Gastrocnemius medialis (tissue), 4 donors: ENCODE measurements around the gene RUNX1.

Experiments
- POLR2A ChIP-seq, 2 donors: fragments of 450-650 bp; IDR thresholded peaks; one replicate each; pipeline ENCODE4 v1.6.1; 2017; ENCODE audit warnings: antibody characterized with exemption in 2 of 2, mild to moderate bottlenecking in 2 of 2, moderate library complexity in 2 of 2
- TF ChIP-seq, protein P1 (sequence below), 5 experiments: fragments of 450-650 bp in 3 of 5; fragments of 200-600 bp in 2 of 5; sonication (generic) in 2 of 5; IDR thresholded peaks in 4 of 5; conservative IDR thresholded peaks in 1 of 5; 1 replicate in 4 of 5; 2 replicates in 1 of 5; pipeline ENCODE4 v1.5.1; 2016 to 2019; ENCODE audit warnings: antibody characterized with exemption in 5 of 5, mild to moderate bottlenecking in 3 of 5, moderate library complexity in 3 of 5

DNA sequence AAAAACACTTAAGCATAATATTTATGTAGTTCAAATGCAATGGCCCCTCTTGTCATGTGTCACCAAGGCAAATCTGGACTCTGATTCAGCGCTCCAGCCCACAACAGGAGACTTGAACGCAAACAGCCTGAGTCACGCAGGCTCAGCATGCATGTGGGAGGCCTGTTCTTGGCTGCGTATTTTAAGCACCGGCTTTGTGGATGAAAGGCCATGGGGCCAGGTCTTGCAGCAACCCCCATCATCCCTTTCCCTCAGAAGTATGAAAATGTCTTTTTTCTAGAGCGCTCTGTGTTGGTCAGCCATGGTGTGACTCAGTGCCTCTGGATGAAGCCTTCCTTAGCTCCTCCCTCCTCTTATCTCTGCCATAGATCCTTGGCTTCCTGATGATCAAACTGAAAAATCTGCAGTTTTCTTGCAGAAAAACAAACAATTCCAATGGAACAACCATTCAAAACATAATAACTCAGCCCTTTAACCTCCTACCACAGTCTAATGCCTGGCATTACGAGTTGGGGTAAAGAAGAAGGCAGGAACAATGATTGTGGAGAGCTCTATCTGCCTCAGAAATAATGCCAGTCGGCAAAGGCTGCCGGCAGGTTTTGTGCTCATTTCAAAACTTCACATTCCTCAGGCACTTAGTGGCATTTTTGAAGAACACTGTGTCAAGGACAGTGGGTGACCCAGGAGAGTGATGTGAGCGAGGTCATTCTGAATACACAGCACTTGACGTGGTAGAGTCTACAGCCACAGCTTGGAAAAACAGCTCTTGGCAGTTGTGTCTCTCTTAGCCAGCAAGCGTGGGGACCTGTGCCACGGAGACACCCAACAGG lies 212.8 kb downstream of the RUNX1 start:
- TF ChIP-seq POLR2A (IDR thresholded peaks at IDR 0.05), result no peak
- TF ChIP-seq, protein P1, sequence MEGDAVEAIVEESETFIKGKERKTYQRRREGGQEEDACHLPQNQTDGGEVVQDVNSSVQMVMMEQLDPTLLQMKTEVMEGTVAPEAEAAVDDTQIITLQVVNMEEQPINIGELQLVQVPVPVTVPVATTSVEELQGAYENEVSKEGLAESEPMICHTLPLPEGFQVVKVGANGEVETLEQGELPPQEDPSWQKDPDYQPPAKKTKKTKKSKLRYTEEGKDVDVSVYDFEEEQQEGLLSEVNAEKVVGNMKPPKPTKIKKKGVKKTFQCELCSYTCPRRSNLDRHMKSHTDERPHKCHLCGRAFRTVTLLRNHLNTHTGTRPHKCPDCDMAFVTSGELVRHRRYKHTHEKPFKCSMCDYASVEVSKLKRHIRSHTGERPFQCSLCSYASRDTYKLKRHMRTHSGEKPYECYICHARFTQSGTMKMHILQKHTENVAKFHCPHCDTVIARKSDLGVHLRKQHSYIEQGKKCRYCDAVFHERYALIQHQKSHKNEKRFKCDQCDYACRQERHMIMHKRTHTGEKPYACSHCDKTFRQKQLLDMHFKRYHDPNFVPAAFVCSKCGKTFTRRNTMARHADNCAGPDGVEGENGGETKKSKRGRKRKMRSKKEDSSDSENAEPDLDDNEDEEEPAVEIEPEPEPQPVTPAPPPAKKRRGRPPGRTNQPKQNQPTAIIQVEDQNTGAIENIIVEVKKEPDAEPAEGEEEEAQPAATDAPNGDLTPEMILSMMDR (IDR thresholded peaks at IDR 0.05 in 4 of 5, conservative IDR thresholded peaks at IDR 0.05 in 1 of 5), result no peak
